Fibroblast of lung (primary cell): Measurements from ENCODE around the gene LIPM.

ENCODE experiments used
- CTCF ChIP-seq, 2 donors: IDR thresholded peaks in 1 of 2; conservative IDR thresholded peaks in 1 of 2; 1 replicate in 1 of 2; 2 replicates in 1 of 2; pipeline ENCODE4 v1.5.1; 2011 to 2012; ENCODE audit warnings: low read length in 2 of 2, control low read depth in 1 of 2, inconsistent platforms in 1 of 2, low read depth in 1 of 2, mild to moderate bottlenecking in 1 of 2
- EZH2 ChIP-seq: IDR thresholded peaks from 2 replicates; pipeline ENCODE4 v1.5.1; 2012; ENCODE audit warnings: low read length, control low read depth, mild to moderate bottlenecking; ENCODE audit errors: missing control alignments

- no peak for TF ChIP-seq CTCF (conservative IDR thresholded peaks at IDR 0.05 in 1 of 2, IDR thresholded peaks at IDR 0.05 in 1 of 2; ENCODE audit: low read depth in 1 of 2, low read length in 2 of 2)
- no peak for TF ChIP-seq EZH2
These were observed 13.6 kb upstream of the LIPM start for GRCh38 chr10:88788924-88789323.
